Endothelial cell (in vitro differentiated cells): ENCODE measurements around the gene FANCC. TPM values are rescaled to one million over a fixed set of nuclear protein-coding genes. Genes with fewer than 3 reads are reported as not detected.

Source experiments
- DNase-seq: peaks from one replicate; pipeline ENCODE4 v3.0.0; 2021; ENCODE audit warnings: low spot score
- H3K27ac Mint-ChIP-seq: one replicate; pipeline ENCODE4 v1.8.0; 2021; ENCODE audit warnings: mixed read lengths, inconsistent platforms; ENCODE audit not compliant: unreplicated experiment
- H3K27me3 Mint-ChIP-seq: one replicate; pipeline ENCODE4 v1.8.0; 2021; ENCODE audit warnings: mild to moderate bottlenecking, moderate library complexity, mixed read lengths, inconsistent platforms; ENCODE audit not compliant: unreplicated experiment
- H3K36me3 Mint-ChIP-seq: one replicate; pipeline ENCODE4 v1.8.0; 2021; ENCODE audit warnings: mild to moderate bottlenecking, low read depth, mixed read lengths, inconsistent platforms; ENCODE audit not compliant: unreplicated experiment
- H3K4me1 Mint-ChIP-seq: one replicate; pipeline ENCODE4 v1.8.0; 2021; ENCODE audit warnings: mild to moderate bottlenecking, mixed read lengths, inconsistent platforms; ENCODE audit not compliant: unreplicated experiment
- H3K4me3 Mint-ChIP-seq: one replicate; pipeline ENCODE4 v1.8.0; 2021; ENCODE audit warnings: mild to moderate bottlenecking, mixed read lengths, inconsistent platforms; ENCODE audit not compliant: unreplicated experiment
- H3K9me3 Mint-ChIP-seq: one replicate; pipeline ENCODE4 v1.8.0; 2021; ENCODE audit warnings: mixed read lengths, inconsistent platforms; ENCODE audit not compliant: unreplicated experiment
- total RNA-seq: library from RNA; stranded (reverse); fragmentation: NEBNext Ultra II Directional; extraction: Animal tissue kit (Norgen Biotek cat#: 25700); gene quantifications from one replicate; pipeline ENCODE4 v1.2.1, GENCODE V29; 2021; ENCODE audit not compliant: unreplicated experiment
- TF ChIP-seq, protein P1 (sequence below): fragments of 200-600 bp; sonication (generic); IDR thresholded peaks from one replicate; pipeline ENCODE4 v1.5.0; 2021; ENCODE audit warnings: antibody characterized with exemption; ENCODE audit not compliant: unreplicated experiment

FANCC gene
- total RNA-seq, 1 donor from 2014 or later, result 16.7 TPM

GRCh38 chr9:95088421-95089161 lies 228.9 kb downstream of the FANCC start:
- Mint-ChIP-seq H3K36me3 (peaks cover 7% of the 10 kb centered on the region), H3K27ac (no peak overlapping the region), H3K9me3 (no peaks in the 10 kb centered on the region), H3K27me3 (peaks cover 3% of the 10 kb centered on the region), H3K4me1 (peaks cover 12% of the 10 kb centered on the region), H3K4me3 (no peak overlapping the region)
- no peak for DNase-seq
- TF ChIP-seq, protein P1, sequence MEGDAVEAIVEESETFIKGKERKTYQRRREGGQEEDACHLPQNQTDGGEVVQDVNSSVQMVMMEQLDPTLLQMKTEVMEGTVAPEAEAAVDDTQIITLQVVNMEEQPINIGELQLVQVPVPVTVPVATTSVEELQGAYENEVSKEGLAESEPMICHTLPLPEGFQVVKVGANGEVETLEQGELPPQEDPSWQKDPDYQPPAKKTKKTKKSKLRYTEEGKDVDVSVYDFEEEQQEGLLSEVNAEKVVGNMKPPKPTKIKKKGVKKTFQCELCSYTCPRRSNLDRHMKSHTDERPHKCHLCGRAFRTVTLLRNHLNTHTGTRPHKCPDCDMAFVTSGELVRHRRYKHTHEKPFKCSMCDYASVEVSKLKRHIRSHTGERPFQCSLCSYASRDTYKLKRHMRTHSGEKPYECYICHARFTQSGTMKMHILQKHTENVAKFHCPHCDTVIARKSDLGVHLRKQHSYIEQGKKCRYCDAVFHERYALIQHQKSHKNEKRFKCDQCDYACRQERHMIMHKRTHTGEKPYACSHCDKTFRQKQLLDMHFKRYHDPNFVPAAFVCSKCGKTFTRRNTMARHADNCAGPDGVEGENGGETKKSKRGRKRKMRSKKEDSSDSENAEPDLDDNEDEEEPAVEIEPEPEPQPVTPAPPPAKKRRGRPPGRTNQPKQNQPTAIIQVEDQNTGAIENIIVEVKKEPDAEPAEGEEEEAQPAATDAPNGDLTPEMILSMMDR, result no peak

DNA sequence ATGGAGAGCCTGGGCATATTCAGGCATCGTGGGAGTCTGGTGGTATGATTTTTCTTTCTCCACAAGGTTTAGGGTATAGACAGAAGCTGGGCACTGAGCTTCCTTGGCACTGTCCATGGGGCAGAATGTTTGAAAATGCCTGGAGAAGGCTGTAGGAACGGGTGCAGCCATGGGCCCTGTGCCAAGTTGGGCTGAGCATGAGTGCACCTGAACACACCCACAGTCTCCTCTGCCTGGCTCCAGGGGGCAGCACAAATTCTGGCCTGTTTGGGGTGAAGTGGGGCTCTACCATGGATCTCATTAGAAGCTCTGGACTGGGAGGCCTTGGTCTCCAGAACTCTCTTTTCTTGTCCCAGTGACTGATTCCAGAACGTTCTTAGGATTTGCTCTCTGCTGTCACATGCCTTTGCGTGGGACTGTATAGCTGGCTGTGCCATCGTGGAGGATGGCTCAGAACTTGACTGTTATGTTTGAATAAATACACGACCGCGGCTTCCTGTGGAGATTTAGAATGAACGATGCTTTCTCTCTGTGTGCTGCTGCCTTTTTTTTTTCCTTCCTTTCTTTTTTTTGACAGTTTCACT lies 229.8 kb downstream of the FANCC start:
- no peaks in the 10 kb centered on the region for H3K27me3 Mint-ChIP-seq
- H3K9me3 Mint-ChIP-seq, result no peaks in the 10 kb centered on the region
- H3K4me1 Mint-ChIP-seq, result peaks cover 4% of the 10 kb centered on the region

GRCh38 chr9:95086564-95086955 lies 230.9 kb downstream of the FANCC start:
- H3K27ac Mint-ChIP-seq, result no peak overlapping the region
- H3K27me3 Mint-ChIP-seq, result peaks cover 3% of the 10 kb centered on the region
- H3K4me3 Mint-ChIP-seq, result no peak overlapping the region
- H3K9me3 Mint-ChIP-seq, result no peaks in the 10 kb centered on the region
- no peaks in the 10 kb centered on the region for H3K4me1 Mint-ChIP-seq
- peaks cover 24% of the 10 kb centered on the region for H3K36me3 Mint-ChIP-seq
- TF ChIP-seq, protein P1, result no peak
- no peak for DNase-seq

More for the DNA sequence above, 229.8 kb downstream of the FANCC start:
- H3K27ac Mint-ChIP-seq, result no peak overlapping the region
- TF ChIP-seq, protein P1, result no peak
- no peak for DNase-seq
- H3K36me3 Mint-ChIP-seq, result peaks cover 14% of the 10 kb centered on the region
- no peak overlapping the region for H3K4me3 Mint-ChIP-seq

GRCh38 chr9:95085861-95086563 lies 231.5 kb downstream of the FANCC start:
- H3K9me3 Mint-ChIP-seq, result no peaks in the 10 kb centered on the region
- peaks cover 3% of the 10 kb centered on the region for H3K27me3 Mint-ChIP-seq
- no peak overlapping the region for H3K4me3 Mint-ChIP-seq
- no peak overlapping the region for H3K27ac Mint-ChIP-seq
- peaks cover 28% of the 10 kb centered on the region for H3K36me3 Mint-ChIP-seq
- no peaks in the 10 kb centered on the region for H3K4me1 Mint-ChIP-seq
- TF ChIP-seq, protein P1, result no peak
- DNase-seq, result no peak
